Measurements from ENCODE around the gene FOXP2. TPM values are rescaled to one million over a fixed set of nuclear protein-coding genes. Genes with fewer than 3 reads are reported as not detected.

The FOXP2 gene
- total and polyA plus RNA-seq, 2 donors (not counting 3 experiments of a cell fraction or from before 2014, with no cell fraction given), result 0.37 to 2.7 TPM

DNA sequence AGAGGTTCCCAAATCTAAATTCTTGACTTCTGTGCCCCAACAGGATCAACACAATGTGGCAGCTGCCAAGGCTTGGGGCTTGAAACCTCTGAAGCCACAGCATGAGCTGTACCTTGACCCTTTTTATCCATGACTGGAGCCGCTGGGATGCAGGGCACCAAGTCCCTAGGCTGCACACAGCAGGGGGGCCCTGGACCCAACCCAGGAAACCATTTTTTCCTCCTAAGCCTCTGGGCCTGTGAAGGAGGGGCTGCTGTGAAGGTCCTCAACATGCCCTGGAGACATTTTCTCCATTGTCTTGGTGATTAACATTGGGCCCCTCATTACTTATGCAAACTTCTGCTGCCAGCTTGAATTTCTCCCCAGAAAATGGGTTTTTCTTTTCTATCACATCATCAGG, 72.6 kb downstream of the FOXP2 start:
- Histone ChIP-seq H4K20me1 (replicated peaks; ENCODE audit: control insufficient read depth, extremely low read depth, insufficient read depth, low read length) (no peaks in the 10 kb centered on the region), H3K4me3 (replicated peaks in 1 of 3; ENCODE audit: insufficient read depth in 1 of 3, low read depth in 1 of 3, low read length in 3 of 3) (no peak overlapping the region), H3K9me1 (replicated peaks; ENCODE audit: control insufficient read depth, extremely low read depth, insufficient read depth, low read length) (no peaks in the 10 kb centered on the region), H3K36me3 (ENCODE audit: control insufficient read depth in 2 of 2, extremely low read depth in 1 of 2, insufficient read depth in 2 of 2, low read length in 2 of 2) (no peaks in the 10 kb centered on the region), H3K27me3 (ENCODE audit: control insufficient read depth in 2 of 2, insufficient read depth in 2 of 2, low read length in 2 of 2) (no peaks in the 10 kb centered on the region), H3K9me3 (replicated peaks; ENCODE audit: control insufficient read depth, insufficient read depth, low read length) (no peaks in the 10 kb centered on the region), H3K27ac (ENCODE audit: insufficient read depth, low read depth, low read length) (no peak overlapping the region), H3K9ac (replicated peaks; ENCODE audit: extremely low read depth, insufficient read depth, low read length) (no peak overlapping the region), H3K4me2 (ENCODE audit: insufficient read depth, low read length) (no peak overlapping the region), H3K79me2 (ENCODE audit: control insufficient read depth, insufficient read depth, low read length) (no peaks in the 10 kb centered on the region), H2AFZ (ENCODE audit: low read depth, low read length) (no peak overlapping the region), H3K4me1 (ENCODE audit: control insufficient read depth, extremely low read depth, insufficient read depth, low read length) (peaks cover 11% of the 10 kb centered on the region)
- CTCF ChIA-PET, result no interaction called here
- BruUV-seq (replicated peaks), result no TSS peak
- FAIRE-seq, result no peak
- DNase-seq (ENCODE audit: low read depth, low spot score), result no peak
- dilution Hi-C loops (cut with MboI; ENCODE audit: extremely low pct_ligation_motif_present, low sequenced_read_pairs) (no loop called here), intact Hi-C loops (cut with micrococcal nuclease) (no loop called here)
- POLR2A ChIA-PET, result no interaction called here
- no peak for TF ChIP-seq MAX (IDR thresholded peaks at IDR 0.05; ENCODE audit: insufficient read depth, insufficient read length)
- no peak for TF ChIP-seq FOS (IDR thresholded peaks at IDR 0.05; ENCODE audit: borderline replicate concordance, insufficient read depth, low read length)
- TF ChIP-seq POLR2A (IDR thresholded peaks at IDR 0.05; ENCODE audit: low read depth, low read length), result no peak
- no peak for TF ChIP-seq MYC (IDR thresholded peaks at IDR 0.05; ENCODE audit: low read depth, low read length)
- no peak for TF ChIP-seq JUN (IDR thresholded peaks at IDR 0.05; ENCODE audit: borderline replicate concordance, insufficient read depth, insufficient read length, low read depth)
- TF ChIP-seq, protein P1, sequence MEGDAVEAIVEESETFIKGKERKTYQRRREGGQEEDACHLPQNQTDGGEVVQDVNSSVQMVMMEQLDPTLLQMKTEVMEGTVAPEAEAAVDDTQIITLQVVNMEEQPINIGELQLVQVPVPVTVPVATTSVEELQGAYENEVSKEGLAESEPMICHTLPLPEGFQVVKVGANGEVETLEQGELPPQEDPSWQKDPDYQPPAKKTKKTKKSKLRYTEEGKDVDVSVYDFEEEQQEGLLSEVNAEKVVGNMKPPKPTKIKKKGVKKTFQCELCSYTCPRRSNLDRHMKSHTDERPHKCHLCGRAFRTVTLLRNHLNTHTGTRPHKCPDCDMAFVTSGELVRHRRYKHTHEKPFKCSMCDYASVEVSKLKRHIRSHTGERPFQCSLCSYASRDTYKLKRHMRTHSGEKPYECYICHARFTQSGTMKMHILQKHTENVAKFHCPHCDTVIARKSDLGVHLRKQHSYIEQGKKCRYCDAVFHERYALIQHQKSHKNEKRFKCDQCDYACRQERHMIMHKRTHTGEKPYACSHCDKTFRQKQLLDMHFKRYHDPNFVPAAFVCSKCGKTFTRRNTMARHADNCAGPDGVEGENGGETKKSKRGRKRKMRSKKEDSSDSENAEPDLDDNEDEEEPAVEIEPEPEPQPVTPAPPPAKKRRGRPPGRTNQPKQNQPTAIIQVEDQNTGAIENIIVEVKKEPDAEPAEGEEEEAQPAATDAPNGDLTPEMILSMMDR (IDR thresholded peaks at IDR 0.05; ENCODE audit: extremely low read depth in 1 of 2, insufficient read depth in 1 of 2, low read depth in 1 of 2, low read length in 2 of 2), result no peak
- no peak for TF ChIP-seq POLR2AphosphoS5 (IDR thresholded peaks at IDR 0.05; ENCODE audit: insufficient read depth, low read depth, low read length)
- TF ChIP-seq GATA2 (IDR thresholded peaks at IDR 0.05; ENCODE audit: insufficient read depth, insufficient read length, low read depth, low read length), result no peak
- no peak for TF ChIP-seq EZH2 (IDR thresholded peaks at IDR 0.05; ENCODE audit: borderline replicate concordance, low read depth, low read length, severe bottlenecking)

Data from endothelial cell of umbilical vein (primary cell).